Measurements from ENCODE around the gene RHNO1. TPM values are rescaled to one million over a fixed set of nuclear protein-coding genes. Genes with fewer than 3 reads are reported as not detected.

RHNO1 gene, protein sequence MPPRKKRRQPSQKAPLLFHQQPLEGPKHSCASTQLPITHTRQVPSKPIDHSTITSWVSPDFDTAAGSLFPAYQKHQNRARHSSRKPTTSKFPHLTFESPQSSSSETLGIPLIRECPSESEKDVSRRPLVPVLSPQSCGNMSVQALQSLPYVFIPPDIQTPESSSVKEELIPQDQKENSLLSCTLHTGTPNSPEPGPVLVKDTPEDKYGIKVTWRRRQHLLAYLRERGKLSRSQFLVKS
- polyA plus RNA-seq (2013, experiment 1 of 2; ENCODE audit: insufficient read length), result 39.1 TPM
- polyA plus RNA-seq (2013, experiment 2 of 2; ENCODE audit: insufficient read length), result 39.6 TPM

DNA sequence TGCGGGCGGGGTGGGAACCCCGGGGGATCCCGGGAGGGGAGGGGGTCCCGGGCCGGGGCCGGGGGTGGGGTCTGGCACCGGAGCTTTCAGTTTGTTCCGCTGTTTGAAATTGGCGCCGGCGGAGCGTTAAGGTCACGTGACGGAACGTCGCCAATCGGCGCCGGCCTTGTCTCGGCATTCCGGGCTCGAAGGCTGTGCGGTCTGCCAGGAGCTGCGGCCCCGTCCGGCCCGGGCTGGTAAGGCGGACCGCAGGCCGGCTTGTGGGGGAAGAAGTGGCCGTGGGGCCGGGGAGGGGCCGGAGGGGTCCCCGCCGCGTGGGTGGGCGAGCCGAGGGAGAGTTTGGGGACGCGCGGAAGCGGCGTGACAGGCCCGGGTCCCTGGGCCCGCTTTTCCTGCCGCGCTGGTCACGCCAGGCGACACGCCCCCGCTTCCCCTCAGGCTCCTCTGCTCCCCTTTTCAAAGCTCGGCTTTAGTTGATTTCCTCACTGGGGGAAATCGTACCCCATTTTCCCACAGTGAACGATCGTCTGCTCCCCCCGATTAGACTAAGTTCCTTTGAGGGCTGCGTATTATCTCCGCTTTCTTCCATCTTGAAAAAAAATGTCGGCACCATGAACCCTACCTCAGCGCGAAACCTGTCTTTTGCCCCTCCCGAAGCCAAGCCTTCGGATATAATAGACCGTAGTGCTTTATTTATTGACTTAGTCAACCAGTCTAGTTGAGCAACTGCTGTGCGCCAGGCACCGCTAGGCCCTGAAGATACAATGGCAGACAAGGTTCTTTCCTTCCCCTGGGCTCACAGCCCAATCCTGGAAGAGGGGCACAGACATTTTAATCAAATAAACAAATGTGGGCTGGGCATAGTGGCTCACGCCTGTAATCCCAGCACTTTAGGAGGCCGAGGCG lies at the start of gene RHNO1, which contains the start of gene FOXM1:
RHNO1 (plus strand) TSS at position 177 of the 906 bp plus-strand sequence. CDS start 8,144 bp downstream, outside the sequence.
FOXM1 (minus strand) TSS at position 128 of the 906 bp plus-strand sequence. CDS start 2,696 bp downstream, outside the sequence.
- DNase-seq, result peak; percentile 86

DNA sequence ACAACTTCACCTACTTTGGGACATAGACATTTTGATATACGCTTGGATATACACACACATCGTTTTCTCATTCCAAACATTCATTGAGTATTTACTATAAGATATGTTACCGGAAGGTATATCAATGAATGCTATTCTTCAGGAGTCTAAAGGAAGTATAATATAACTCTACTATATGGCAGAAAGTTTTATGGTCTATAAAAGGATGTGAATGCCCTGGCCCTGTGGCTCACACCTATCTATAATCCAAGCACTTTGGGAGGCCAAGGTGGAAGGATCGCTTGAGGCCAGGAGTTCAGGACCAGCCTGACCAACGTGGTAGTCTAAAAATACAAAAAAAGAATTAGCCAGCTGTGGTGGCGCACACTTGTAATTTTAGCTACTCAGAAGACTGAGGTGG lies 47.7 kb upstream of the RHNO1 start:
- no peak for DNase-seq

DNA sequence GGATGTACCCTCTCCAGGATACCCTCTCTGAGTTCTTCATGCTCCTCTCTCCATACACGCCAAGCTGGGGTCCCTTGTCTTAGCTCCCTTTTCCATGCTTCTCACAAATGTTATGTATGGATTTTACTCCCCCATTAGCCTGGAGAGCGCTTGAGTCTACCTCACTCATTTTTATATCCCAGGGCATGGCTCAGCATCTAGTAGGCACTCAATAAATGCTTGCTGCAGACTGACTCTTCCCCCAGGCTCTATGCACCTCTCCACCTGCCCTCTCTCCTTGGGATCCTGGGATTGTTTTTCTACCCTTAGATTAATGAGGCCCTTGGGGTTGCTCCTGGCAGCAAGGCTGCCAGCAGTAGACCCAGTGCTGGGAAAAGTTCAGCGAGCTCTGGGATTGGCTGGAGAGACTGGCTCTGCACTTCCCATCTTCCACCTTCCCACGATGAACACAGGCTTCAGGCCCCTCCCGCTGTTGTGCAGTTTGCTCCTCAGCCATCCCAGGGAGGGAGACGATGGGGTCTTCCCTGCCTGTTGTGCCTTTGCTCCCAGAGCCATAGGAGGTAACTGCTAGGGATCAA lies 44.4 kb upstream of the RHNO1 start:
- no peak for DNase-seq

DNA sequence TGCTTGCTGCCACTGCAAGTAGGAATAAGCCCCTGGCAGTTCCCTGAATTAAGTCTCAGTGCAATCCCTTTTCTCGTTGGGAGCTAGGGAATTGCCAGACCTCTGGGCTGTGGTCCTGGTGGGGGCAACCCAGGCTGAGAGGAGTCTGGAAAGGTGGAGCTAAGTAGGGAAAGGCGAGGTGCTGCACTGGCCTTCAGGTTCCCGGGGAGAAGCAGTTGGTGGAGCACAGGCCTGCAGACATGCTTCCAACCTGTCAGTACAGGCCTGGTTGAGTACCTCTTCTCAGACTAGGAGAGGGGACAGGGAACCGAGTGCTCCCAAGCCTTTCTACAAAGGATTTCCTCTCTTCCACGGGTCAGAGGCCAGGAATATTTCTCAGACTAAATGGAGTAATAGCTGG lies 43.7 kb upstream of the RHNO1 start:
- no peak for DNase-seq

DNA sequence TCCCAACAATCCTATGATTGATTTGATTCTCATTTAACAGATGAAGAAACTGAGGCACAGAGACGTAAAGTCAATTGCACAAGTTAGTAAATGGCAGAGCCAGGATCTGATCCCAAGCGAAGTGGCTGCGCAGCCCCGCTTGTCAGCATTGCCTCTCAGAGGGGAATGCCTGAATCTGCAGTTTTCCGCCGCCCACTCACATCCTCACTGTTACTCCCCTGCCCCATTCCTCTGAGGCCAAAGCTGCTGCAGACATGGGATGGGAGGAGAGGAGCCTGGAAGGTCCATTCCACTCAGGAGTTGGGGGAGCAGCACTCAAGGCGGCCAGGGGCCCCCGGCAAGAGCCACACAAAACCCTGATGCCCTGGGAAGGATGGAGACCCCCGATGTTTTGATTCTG lies 43.2 kb upstream of the RHNO1 start:
- DNase-seq, result no peak

DNA sequence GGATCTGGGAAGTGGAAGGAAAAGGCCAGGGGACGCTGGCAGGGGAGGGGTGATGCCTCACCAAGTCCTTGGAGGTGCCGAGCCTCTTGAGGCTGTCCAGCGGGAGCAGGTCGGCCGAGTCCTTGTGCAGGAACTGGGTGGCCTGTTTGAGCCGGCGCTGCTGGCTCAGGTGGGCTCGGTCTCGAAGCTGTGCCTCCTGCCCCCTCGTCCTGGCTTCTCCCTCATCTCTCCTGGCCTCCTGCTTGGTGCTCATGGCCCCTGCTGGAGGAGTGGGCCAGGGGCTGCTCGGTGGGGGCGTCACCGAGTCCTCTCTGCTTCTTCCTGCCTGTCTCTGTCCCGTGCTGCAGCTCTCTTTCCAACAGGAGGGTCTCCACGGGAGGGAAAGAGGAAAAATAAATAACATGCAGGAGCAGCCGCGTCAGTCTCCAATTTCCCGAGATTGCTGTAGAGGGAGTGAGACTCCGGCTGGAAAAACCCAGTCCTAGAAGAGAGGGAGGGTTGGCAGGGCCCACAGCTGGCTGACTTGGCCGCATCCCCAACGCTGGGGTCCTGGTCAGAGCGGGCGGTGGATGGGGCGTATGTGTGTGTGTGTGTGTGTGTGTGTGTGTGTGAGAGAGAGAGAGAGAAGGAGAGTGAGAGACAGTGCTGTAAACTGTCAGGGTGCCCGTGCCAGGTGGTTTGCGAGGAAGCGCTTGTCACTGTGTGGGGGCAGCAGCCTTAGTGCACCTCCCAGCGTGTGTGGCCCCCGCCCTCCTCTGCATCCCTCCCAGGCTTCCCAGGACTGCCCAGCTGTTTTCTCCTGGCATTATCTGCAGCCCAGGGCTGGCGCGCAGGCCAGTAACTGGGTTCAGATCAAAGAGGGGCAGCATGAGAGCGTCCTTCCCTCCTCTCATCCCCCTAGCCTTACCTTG lies 42.2 kb upstream of the RHNO1 start, which contains the start of gene NRIP2:
NRIP2 (minus strand) TSS at position 455 of the 911 bp plus-strand sequence; CDS start at position 403, 52 bp downstream.
- DNase-seq, result peak; percentile 61

DNA sequence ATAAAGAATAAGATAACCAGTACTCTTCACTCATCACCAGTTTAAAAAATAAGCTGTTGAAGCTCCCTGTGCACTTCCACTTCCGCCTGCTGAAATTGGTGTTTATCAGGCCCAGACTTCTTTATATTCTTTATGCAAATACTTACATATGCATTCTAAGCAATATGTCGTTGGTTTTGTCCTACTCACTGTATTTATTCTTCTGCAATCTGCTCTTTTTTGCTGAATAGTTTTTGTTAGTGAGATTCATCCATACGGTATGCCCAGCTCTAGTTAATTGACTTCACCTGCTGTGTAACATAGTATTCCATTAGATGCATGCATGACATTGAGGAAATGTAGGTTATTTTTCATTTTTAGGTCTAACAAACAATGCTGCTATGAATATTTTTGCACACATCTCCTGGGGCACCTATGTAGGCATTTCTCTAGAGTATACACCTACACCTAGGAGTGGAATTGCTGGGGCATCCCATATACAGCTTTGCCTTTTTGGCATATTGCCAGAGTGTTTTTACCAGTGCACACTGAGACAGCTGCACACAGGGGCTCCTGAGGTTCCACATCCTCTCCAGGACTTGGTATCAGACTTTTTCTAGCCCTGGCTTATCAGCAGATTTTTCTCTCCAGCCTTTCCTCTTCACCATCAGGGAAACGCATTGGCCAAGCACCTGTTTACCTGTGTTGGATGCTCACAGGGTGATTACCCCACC lies 41.2 kb upstream of the RHNO1 start:
- DNase-seq, result no peak

DNA sequence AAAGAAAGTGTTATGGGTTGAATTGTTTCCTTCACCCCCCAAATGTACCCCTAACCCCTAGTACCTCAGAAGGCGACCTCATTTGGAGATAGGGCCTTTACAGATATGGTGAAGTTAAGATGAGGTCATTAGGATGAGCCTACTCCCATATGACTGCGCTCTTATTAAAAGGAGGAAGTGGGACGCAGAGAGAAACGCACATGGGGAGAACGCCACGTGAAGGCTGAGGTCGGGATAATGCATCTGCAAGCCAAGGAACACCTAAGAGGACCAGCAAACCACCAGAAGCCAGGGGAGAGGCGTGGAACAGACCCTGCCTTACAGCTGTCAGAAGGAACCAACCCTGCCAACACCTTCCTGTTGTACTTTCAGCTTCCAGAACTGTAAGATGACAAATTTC lies 40.4 kb upstream of the RHNO1 start:
- DNase-seq, result no peak

DNA sequence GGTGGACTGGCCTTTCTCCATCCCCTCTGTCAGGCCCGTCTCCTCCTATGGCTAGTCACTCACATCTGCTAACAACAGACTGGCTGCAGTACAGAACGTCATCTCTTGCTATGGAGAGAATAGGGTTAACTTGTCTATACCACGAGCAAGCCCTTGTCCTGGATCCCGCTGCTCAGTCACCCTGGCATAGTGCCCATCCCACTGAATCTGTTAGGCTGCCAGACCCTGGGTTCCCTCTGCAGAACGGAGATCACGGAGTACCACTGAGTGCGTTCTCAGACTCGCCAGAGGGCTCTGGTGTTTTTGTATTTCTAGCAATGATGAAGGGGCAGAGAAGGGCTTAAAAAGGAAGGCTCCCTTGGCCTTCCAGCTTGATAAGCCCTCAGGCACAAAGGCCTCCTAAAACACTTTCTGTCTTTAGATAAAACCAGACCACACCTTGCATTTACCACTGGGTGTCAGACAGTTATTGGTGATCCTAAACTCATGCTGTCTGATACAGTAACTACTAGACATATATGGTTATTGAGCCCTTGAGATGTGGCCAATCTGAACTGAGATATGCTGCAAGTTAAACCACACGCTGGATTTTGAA lies 35.9 kb upstream of the RHNO1 start:
- DNase-seq, result no peak

DNA sequence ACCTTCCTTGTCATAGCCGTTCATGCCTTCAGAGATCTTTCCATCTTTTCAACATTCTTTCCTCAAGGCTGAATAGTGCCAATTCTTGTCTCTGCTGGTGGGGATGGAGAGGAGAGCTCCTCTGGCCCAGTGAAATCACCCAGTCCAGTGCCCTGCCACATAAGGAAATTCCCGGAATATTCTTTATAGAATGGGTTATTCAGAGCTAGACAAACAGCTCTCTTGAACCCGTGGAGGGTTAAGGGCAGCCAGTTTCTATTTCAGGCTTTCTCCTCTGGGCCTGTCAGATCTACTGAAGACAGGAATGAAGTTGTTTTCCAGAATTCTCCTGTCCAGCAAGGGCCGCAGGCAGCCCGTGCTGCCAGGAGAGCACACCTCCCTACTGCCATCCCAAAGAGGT lies 34.1 kb upstream of the RHNO1 start:
- no peak for DNase-seq

DNA sequence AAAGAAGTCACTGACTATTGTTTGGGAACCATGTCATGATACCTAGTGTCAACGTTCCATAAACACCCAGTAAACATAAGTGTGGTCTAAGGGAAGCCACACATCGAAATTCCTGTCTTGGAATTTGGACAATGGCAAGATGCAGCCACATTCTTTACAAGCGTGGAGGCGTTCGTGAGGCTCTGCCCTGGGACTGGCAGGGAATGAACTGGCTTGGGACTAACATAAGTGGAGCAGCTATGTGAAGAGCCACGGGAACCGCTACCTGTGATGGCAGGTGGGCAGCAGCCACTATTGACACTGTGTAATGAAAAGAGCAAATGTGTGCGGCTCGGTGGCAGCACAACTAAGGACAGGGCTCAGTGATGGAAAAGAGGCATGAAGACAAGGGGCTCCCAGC lies 32.2 kb upstream of the RHNO1 start:
- DNase-seq, result peak; percentile 29

DNA sequence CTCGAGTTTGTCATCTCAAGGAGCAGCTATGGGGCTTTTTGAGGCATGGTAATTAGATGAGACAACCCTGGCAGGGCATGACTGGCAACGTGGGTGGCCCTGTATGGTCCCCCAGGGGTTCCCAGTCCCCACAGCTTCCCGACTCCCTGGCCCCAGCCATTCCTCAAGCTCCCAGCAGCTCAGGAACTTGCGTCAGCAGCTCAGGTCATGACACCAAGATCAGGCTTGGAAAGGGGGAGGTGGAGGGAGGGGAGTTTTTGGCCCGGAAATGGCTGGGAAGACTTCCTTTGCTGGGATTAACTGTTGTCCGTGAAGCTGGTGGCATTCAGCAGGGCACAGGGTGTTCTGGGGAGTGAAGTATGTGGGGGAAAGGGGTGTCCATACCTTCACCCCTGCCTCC lies 31.7 kb upstream of the RHNO1 start:
- DNase-seq, result peak; percentile 75

DNA sequence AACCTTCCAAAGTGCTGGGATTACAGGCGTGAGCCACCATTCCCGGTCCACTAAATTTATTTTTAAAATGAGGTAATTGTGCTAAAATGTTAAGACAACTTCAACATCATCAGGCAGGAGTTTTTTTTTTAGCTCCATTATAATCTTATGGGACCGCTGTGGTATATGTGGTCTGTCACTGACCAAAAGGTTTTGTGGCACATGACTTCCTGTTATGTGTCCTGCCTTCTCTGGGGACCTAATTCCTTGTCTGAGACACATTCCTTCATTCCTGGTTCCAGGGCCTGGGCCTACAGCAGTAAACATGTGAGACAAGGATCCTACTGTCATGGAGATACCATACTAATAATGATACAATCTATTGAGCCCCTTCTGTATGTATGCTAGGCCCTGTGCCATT lies 25.1 kb upstream of the RHNO1 start:
- no peak for DNase-seq

DNA sequence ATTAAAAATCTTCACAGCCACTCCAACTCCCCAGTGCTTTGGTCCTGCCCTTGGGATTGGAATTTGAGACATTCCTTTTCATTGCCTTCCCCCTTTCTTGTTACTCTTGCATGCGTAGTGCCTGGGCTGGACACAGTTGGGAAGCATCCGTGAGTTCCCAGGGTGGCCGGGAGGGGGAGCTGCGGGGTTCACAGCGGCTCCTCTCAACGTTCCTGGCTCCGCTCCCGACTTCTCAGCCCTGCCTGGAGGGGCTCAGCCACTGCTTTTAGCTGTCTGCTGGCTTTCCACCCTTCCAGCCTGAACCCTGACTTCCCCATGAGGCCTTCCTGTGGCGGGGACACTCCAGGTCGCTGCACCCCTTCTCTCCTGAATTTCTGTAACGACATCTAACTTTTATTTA lies 23.4 kb upstream of the RHNO1 start:
- peak; percentile 80 for DNase-seq

DNA sequence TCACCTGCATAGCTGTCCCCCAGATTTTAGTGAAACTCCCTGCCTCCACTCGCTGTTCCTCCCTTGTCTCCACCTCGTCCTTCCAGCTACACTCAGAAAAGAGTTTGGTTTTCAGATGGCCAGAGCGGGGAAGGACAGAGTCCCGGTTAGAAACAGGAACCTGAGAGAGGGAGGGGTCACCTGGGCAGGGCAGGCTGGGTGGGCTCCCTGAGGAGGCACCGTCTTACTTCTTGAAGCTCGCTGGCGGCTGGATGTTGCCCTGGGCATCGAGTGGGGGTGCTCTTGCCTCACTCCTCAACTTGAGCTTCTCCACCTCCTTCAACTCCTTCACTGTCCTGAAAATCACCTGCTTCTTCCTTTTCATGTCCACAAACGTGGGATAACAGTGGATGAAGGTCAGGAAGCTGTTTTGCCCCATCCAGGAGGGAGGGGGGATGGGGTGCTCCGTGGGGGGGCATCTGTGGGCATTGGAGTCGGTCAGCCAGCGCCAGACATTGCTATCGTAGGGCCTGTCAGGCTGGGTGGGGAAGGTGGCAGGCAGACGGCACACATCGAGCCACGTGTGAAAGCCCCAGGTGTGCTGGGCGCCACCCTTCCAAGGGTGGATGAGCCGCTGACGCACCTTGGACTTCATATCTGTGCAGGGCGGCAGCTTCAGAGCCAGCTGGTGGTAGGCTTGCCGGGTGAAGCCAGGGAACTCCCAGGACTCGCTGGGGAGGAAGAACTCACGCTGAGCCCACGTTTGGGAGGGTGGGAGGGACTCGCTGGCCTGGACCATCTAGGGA lies 22.2 kb upstream of the RHNO1 start:
- DNase-seq, result no peak

DNA sequence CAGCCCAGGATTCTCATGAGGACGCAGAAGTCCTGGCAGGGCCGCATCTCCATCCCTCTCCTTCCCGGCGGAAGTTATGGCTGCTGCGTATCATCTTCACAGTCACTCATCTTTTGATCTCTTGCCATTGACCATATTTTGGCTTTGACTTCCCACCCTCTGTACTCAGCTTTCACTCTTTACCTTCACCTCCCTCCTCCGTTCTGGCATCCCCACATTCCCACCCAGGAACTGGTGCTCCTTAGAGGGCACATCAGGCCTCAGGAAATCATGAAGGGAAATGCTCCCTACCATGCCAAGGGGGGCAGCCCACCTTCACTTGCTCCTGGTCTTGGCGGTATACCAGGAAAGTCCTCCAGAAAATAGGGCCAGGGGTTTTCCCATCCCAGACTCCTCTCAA lies 21.5 kb upstream of the RHNO1 start:
- no peak for DNase-seq

DNA sequence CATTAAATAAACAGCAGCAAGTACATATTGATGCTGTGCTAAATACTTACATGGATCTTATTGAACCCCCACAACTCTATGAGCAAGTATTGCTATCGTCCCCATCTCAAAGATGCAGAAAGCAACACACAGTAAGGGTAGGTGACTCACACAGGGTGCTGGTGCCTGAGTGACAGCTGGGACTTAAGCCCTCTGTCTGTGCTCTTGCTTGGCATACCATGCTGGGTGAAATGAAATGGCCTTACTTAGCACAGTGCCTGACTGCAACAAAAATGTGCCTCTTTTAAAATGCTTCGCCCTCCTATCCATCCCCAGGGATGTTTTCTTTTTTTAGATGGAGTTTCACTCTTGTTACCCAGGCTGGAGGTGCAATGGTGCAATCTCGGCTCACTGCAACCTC lies 21.0 kb upstream of the RHNO1 start:
- no peak for DNase-seq

DNA sequence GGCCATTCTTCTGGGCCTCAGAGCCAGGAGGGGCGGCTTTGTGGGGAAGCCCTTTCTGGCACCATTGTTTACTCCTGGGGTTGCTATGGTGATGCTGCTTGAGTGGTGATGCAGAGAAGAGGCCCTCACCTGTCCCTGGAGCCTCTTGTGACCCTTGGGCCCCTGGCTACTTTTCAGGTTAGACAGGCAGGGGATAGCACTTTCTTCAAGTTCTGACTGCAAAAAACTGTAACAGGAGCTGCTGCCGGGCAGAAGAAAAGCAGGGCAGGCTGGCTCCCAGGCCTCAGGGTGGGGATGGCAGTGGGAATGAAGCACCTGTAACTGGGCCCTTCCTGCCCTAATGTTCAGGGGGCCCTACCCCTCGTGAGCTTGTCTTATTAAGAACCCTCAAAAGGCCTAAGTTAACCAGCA lies 20.0 kb upstream of the RHNO1 start, which contains the start of gene TEX52:
TEX52 (minus strand) TSS at position 19 of the 411 bp plus-strand sequence; CDS start at position 6, 13 bp downstream.
- no peak for DNase-seq

DNA sequence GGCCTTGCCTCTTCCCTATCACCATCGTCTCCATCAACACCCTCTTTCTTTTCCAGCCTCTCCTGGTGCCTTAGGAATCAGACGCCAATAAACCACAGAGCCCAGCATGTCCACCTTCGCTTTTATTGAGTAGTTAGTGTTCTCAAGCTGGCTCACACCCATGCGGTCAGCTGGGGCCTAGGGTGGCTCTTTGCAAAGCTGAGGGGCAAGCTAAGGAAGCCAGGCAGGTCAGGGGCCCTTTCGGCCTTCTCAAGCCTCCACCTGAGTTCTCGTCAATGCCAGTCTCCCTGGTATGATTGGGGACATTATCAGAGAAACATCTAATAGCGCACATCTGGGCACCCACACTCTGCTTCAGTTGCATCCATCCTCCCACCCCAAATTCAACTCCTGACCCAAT lies 19.4 kb upstream of the RHNO1 start:
- no peak for DNase-seq

DNA sequence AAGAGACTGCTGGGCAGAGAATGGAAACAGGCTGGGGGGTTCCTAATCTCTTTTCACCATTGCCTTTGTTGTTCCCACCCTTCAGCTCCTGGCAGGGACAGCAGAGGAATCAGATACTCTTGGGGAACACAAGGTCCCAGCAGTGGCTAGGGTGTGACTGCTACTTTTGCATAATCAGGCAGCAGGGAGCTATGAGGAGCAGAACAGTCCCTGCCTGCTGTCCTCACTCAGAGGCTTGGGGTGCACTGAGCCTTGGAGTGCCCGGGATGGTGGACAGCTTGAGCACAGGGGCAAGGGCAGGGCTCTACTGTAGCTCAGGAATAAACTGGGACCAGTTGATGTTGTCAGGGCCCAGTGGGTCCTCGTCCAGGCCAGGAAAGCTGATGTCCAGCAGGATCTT lies 18.7 kb upstream of the RHNO1 start:
- DNase-seq, result no peak

Data from fibroblast of skin of abdomen (primary cell).